AG09319 (cell line): ENCODE results near the gene STK39.
A peak's percentile ranks its signal among the peaks of the same experiment; 100 is the strongest.

Experiments
- DNase-seq: peaks from one replicate; pipeline ENCODE4 v3.0.0-alpha.2; 2010; ENCODE audit warnings: low read depth; ENCODE audit errors: extremely low read depth
- CTCF ChIP-seq: IDR thresholded peaks from 2 replicates; pipeline ENCODE4 v1.5.1; 2011; ENCODE audit warnings: low read depth, mild to moderate bottlenecking, inconsistent platforms, low read length, moderate library complexity

Gene STK39

GRCh38 chr2:167940734-167941507 lies 306.5 kb downstream of the STK39 start:
- no peak for TF ChIP-seq CTCF
- no peak for DNase-seq

GRCh38 chr2:167940346-167940725 lies 307.1 kb downstream of the STK39 start:
- peak; percentile 47 for DNase-seq
- TF ChIP-seq CTCF, result no peak

- DNase-seq, result no peak
- TF ChIP-seq CTCF, result no peak
Observed at GRCh38 chr2:167939514-167940345, 307.7 kb downstream of the STK39 start.

- no peak for DNase-seq
- TF ChIP-seq CTCF, result no peak
Observed at GRCh38 chr2:167937403-167937802, 310.0 kb downstream of the STK39 start.

- no peak for DNase-seq
- TF ChIP-seq CTCF, result no peak
Observed at GRCh38 chr2:167935803-167936110, 311.6 kb downstream of the STK39 start.

GRCh38 chr2:167933097-167933814 lies 314.1 kb downstream of the STK39 start:
- TF ChIP-seq CTCF, result no peak
- no peak for DNase-seq
